ENCODE measurements around the gene FAM118B. TPM values are rescaled to one million over a fixed set of nuclear protein-coding genes. Genes with fewer than 3 reads are reported as not detected.
A peak's percentile ranks its signal among the peaks of the same experiment; 100 is the strongest.

The FAM118B gene
- total and polyA plus RNA-seq, 2 donors from 2014 or later: 14.0 to 21.5 TPM

GRCh38 chr11:126182787-126183445 is 28.7 kb upstream of the FAM118B start:
- no peak for DNase-seq
- Histone ChIP-seq H3K27me3 (ENCODE audit: control insufficient read depth, insufficient read depth, low read length) (no peaks in the 10 kb centered on the region), H3K36me3 (ENCODE audit: control insufficient read depth in 2 of 3, insufficient read depth in 3 of 3, low read length in 3 of 3) (no peaks in the 10 kb centered on the region), H3K27ac (ENCODE audit: low read depth in 2 of 2, low read length in 2 of 2) (no peak overlapping the region), H3K4me1 (ENCODE audit: control insufficient read depth in 2 of 3, insufficient read depth in 2 of 3, low read depth in 1 of 3, low read length in 3 of 3) (peaks cover 0 to 8% (median 3%) of the 10 kb centered on the region in 3 donors), H3K9ac (ENCODE audit: low read length in 3 of 3) (no peak overlapping the region), H3K4me3 (ENCODE audit: low read length in 3 of 3) (no peak overlapping the region), H3K9me3 (ENCODE audit: control insufficient read depth in 2 of 3, insufficient read depth in 1 of 3, low read length in 3 of 3) (no peaks in the 10 kb centered on the region)
- FAIRE-seq: no peak
- TF ChIP-seq, protein P1, sequence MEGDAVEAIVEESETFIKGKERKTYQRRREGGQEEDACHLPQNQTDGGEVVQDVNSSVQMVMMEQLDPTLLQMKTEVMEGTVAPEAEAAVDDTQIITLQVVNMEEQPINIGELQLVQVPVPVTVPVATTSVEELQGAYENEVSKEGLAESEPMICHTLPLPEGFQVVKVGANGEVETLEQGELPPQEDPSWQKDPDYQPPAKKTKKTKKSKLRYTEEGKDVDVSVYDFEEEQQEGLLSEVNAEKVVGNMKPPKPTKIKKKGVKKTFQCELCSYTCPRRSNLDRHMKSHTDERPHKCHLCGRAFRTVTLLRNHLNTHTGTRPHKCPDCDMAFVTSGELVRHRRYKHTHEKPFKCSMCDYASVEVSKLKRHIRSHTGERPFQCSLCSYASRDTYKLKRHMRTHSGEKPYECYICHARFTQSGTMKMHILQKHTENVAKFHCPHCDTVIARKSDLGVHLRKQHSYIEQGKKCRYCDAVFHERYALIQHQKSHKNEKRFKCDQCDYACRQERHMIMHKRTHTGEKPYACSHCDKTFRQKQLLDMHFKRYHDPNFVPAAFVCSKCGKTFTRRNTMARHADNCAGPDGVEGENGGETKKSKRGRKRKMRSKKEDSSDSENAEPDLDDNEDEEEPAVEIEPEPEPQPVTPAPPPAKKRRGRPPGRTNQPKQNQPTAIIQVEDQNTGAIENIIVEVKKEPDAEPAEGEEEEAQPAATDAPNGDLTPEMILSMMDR (IDR thresholded peaks at IDR 0.05; ENCODE audit: borderline replicate concordance, extremely low read depth, insufficient read depth): no peak
- intact Hi-C loops (cut with DNase I): loop anchor here (5.0 kb wide), 1 partner anchor 251 kb away; no protein-coding TSS in a partner anchor

DNA sequence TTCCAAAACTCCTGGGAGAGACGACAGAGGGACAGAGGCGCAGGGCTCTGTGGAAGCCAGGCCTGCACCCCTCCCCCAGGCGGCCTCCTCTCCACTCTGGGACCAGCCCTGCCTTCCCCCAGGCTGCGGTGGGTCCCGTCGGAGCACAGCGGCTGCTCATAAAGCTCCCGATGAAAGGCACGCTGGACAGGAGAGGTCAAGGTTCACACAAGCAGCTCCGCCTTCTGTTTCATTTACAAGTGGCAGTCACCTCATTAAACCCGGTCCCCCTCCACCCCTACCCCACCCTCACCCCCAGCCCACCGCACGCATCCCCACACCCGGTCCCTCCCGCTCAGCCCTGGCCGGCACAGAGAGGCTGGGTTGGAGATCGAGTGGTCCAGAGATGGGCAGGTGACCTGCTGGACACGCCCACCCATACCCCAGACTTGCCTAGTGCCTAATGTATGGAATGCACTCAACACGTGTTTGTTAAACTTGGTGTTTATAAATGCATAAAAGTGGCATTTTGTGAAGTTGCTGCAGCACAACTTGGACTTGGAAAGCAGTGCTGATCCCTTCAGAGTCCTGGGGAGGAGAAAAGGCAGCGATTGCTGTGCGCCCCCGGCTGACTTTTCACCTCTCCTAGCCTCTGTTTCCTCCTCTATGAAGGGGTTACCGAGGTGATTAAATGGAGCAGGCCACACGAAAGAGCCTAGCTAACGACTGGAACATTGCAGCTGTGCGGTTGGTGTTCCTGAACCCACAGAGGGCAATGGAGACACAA is 26.1 kb upstream of the FAM118B start:
- H3K4me1 ChIP-seq (ENCODE audit: control insufficient read depth in 2 of 3, insufficient read depth in 2 of 3, low read depth in 1 of 3, low read length in 3 of 3): peaks cover 0 to 8% (median 3%) of the 10 kb centered on the region in 3 donors
- TF ChIP-seq, protein P1 (IDR thresholded peaks at IDR 0.05; ENCODE audit: borderline replicate concordance, extremely low read depth, insufficient read depth): no peak
- H3K9me3 ChIP-seq (ENCODE audit: control insufficient read depth in 2 of 3, insufficient read depth in 1 of 3, low read length in 3 of 3): no peaks in the 10 kb centered on the region
- FAIRE-seq (no peak), DNase-seq (peak in 4 of 5 donors; percentile 75 to 82 (median 78))
- H3K4me3 ChIP-seq (ENCODE audit: low read length in 3 of 3): no peak overlapping the region
- intact Hi-C loops (cut with DNase I): no loop called here
- no peak overlapping the region for H3K27ac ChIP-seq (ENCODE audit: low read depth in 2 of 2, low read length in 2 of 2)
- H3K9ac ChIP-seq (ENCODE audit: low read length in 3 of 3): no peak overlapping the region
- H3K27me3 ChIP-seq (ENCODE audit: control insufficient read depth, insufficient read depth, low read length): no peaks in the 10 kb centered on the region
- no peaks in the 10 kb centered on the region for H3K36me3 ChIP-seq (ENCODE audit: control insufficient read depth in 2 of 3, insufficient read depth in 3 of 3, low read length in 3 of 3)

GRCh38 chr11:126186025-126186698 is 25.4 kb upstream of the FAM118B start:
- FAIRE-seq: no peak
- Histone ChIP-seq H3K4me3 (ENCODE audit: low read length in 3 of 3) (no peak overlapping the region), H3K27me3 (ENCODE audit: control insufficient read depth, insufficient read depth, low read length) (no peaks in the 10 kb centered on the region), H3K9me3 (ENCODE audit: control insufficient read depth in 2 of 3, insufficient read depth in 1 of 3, low read length in 3 of 3) (no peaks in the 10 kb centered on the region), H3K9ac (ENCODE audit: low read length in 3 of 3) (no peak overlapping the region), H3K36me3 (ENCODE audit: control insufficient read depth in 2 of 3, insufficient read depth in 3 of 3, low read length in 3 of 3) (no peaks in the 10 kb centered on the region), H3K27ac (ENCODE audit: low read depth in 2 of 2, low read length in 2 of 2) (no peak overlapping the region), H3K4me1 (ENCODE audit: control insufficient read depth in 2 of 3, insufficient read depth in 2 of 3, low read depth in 1 of 3, low read length in 3 of 3) (peaks cover 0 to 8% (median 3%) of the 10 kb centered on the region in 3 donors)
- peak in 3 of 5 donors; percentile 69 to 84 (median 73) for DNase-seq
- TF ChIP-seq, protein P1 (IDR thresholded peaks at IDR 0.05; ENCODE audit: borderline replicate concordance, extremely low read depth, insufficient read depth): no peak
- intact Hi-C loops (cut with DNase I): no loop called here

All from kidney (tissue), 14 donors.